ENCODE measurements around the gene ADI1.

- TF ChIP-seq CTCF (conservative IDR thresholded peaks at IDR 0.05; ENCODE audit: low read depth, low read length) (no peak), RAD21 (IDR thresholded peaks at IDR 0.05; ENCODE audit: low read length) (no peak), POLR2A (IDR thresholded peaks at IDR 0.05; ENCODE audit: low read depth, low read length) (no peak), CEBPB (IDR thresholded peaks at IDR 0.05; ENCODE audit: low read depth, low read length) (no peak), RCOR1 (IDR thresholded peaks at IDR 0.05; ENCODE audit: insufficient replicate concordance, low read length) (no peak), MAFK (IDR thresholded peaks at IDR 0.05; ENCODE audit: low read depth, low read length) (no peak), USF2 (IDR thresholded peaks at IDR 0.05; ENCODE audit: low read depth, low read length) (no peak), SMC3 (IDR thresholded peaks at IDR 0.05; ENCODE audit: low read depth, low read length) (no peak), MXI1 (IDR thresholded peaks at IDR 0.05; ENCODE audit: borderline replicate concordance, low read depth, low read length) (no peak), MAZ (IDR thresholded peaks at IDR 0.05; ENCODE audit: borderline replicate concordance, low read depth, low read length) (no peak), CHD1 (IDR thresholded peaks at IDR 0.05; ENCODE audit: low read depth, low read length) (no peak)
Observed at GRCh38 chr2:3449086-3449485, 70.2 kb downstream of the ADI1 start.

All from IMR-90 (cell line).